SK-N-SH (cell line): ENCODE data around the gene DDR1. TPM values are rescaled to one million over a fixed set of nuclear protein-coding genes. Genes with fewer than 3 reads are reported as not detected.

Source experiments
- CTCF ChIA-PET: fragments of 300-600, 350-600 bp; formaldehyde crosslinking; extraction: SDS; loops from one replicate; lab custom pipeline; 2021; lab: Yijun Ruan, JAX
- POLR2A ChIA-PET: fragments of 350-600 bp; sonication (Branson Sonifier 250); formaldehyde crosslinking; extraction: SDS; loops from one replicate; lab custom pipeline; 2020; ENCODE audit warnings: antibody characterized with exemption, inconsistent platforms; lab: Yijun Ruan, JAX
- DNase-seq: peaks from one replicate; pipeline ENCODE4 v3.0.0; 2012
- H2AFZ ChIP-seq: fragments of 200-600 bp; sonication (generic); 2 replicates; pipeline ENCODE4 v1.8.1; 2016; ENCODE audit warnings: antibody characterized with exemption, mild to moderate bottlenecking, low read depth
- H3F3A ChIP-seq: fragments of 200-600 bp; sonication (generic); replicated peaks from 2 replicates; pipeline ENCODE3; 2016; ENCODE audit warnings: antibody characterized with exemption, mild to moderate bottlenecking; ENCODE audit not compliant: insufficient read depth
- H3K27ac ChIP-seq, 2 experiments: fragments of 200-500 bp in 1 of 2; fragments of 200-600 bp in 1 of 2; sonication (Bioruptor generic) in 1 of 2; sonication (generic), shearing (Covaris generic) in 1 of 2; 2 replicates each; pipeline versions ENCODE4 v1.5.1 to v1.6.1; 2014 to 2016; ENCODE audit warnings: low read depth in 2 of 2, inconsistent platforms in 1 of 2, low read length in 1 of 2, mild to moderate bottlenecking in 1 of 2, mixed read lengths in 1 of 2
- H3K27me3 ChIP-seq: fragments of 200-600 bp; sonication (generic), shearing (Covaris generic); 2 replicates; pipeline ENCODE4 v1.6.1; 2016; ENCODE audit warnings: mixed run types; ENCODE audit not compliant: insufficient read depth
- H3K36me3 ChIP-seq, 2 experiments: fragments of 200-500 bp in 1 of 2; fragments of 200-600 bp in 1 of 2; sonication (Bioruptor generic) in 1 of 2; sonication (generic) in 1 of 2; replicated peaks in 1 of 2; 2 replicates each; pipeline versions ENCODE3 to v1.5.1; 2014 to 2016; ENCODE audit warnings: low read length in 1 of 2, mild to moderate bottlenecking in 1 of 2; ENCODE audit not compliant: insufficient read depth in 2 of 2, control insufficient read depth in 1 of 2
- H3K4me1 ChIP-seq, 2 experiments: fragments of 200-500 bp in 1 of 2; fragments of 200-600 bp in 1 of 2; sonication (Bioruptor generic) in 1 of 2; sonication (generic), shearing (Covaris generic) in 1 of 2; 2 replicates each; pipeline versions ENCODE4 v1.5.1 to v1.6.1; 2014 to 2016; ENCODE audit warnings: low read depth in 1 of 2, low read length in 1 of 2, mixed run types in 1 of 2; ENCODE audit not compliant: insufficient read depth in 2 of 2, control insufficient read depth in 1 of 2
- H3K4me2 ChIP-seq: fragments of 200-600 bp; sonication (generic), shearing (Covaris generic); 2 replicates; pipeline ENCODE4 v1.6.1; 2017; ENCODE audit warnings: mixed run types
- H3K4me3 ChIP-seq, 2 experiments: fragments of 200-500 bp in 1 of 2; fragments of 200-600 bp in 1 of 2; sonication (Bioruptor generic) in 1 of 2; sonication (generic), shearing (Covaris generic) in 1 of 2; 2 replicates each; pipeline versions ENCODE4 v1.5.1 to v1.8.1; 2014 to 2016; ENCODE audit warnings: low read depth in 2 of 2, inconsistent platforms in 1 of 2, low read length in 1 of 2, mild to moderate bottlenecking in 1 of 2, mixed read lengths in 1 of 2, moderate library complexity in 1 of 2
- H3K79me2 ChIP-seq: fragments of 200-600 bp; sonication (generic); 2 replicates; pipeline ENCODE4 v1.8.1; 2017; ENCODE audit warnings: mild to moderate bottlenecking; ENCODE audit not compliant: insufficient read depth
- H3K9ac ChIP-seq: fragments of 200-600 bp; sonication (generic); 2 replicates; pipeline ENCODE4 v1.6.1; 2017; ENCODE audit warnings: mixed run types
- H3K9me2 ChIP-seq: fragments of 200-600 bp; sonication (generic); 2 replicates; pipeline ENCODE4 v1.6.1; 2017; ENCODE audit warnings: mixed run types
- H3K9me3 ChIP-seq: fragments of 200-600 bp; sonication (generic); 2 replicates; pipeline ENCODE4 v1.6.1; 2017; ENCODE audit warnings: mixed run types, mild to moderate bottlenecking, moderate library complexity
- H4K20me1 ChIP-seq: fragments of 200-600 bp; sonication (generic); 2 replicates; pipeline ENCODE4 v1.6.1; 2017; ENCODE audit warnings: mild to moderate bottlenecking, mixed run types; ENCODE audit not compliant: insufficient read depth
- CHD2 ChIP-seq: fragments of 150-350 bp; IDR thresholded peaks from 2 replicates; pipeline ENCODE4 v1.6.1; 2018; ENCODE audit warnings: low read length; ENCODE audit not compliant: partially characterized antibody
- EZH2phosphoT487 ChIP-seq: fragments of 200-600 bp; sonication (generic); IDR thresholded peaks from 2 replicates; pipeline ENCODE4 v1.6.1; 2017; ENCODE audit warnings: low read depth, mixed run types, mild to moderate bottlenecking, antibody characterized with exemption, moderate library complexity, borderline replicate concordance
- FOSL2 ChIP-seq: IDR thresholded peaks from 2 replicates; pipeline ENCODE4 v1.4.0; 2012; ENCODE audit warnings: low read depth, mild to moderate bottlenecking, moderate library complexity, borderline replicate concordance
- MEF2A ChIP-seq: IDR thresholded peaks from 2 replicates; pipeline ENCODE4 v1.4.0; 2012; ENCODE audit warnings: low read depth, borderline replicate concordance
- NFIC ChIP-seq: IDR thresholded peaks from 2 replicates; pipeline ENCODE4 v1.4.0; 2012; ENCODE audit warnings: borderline replicate concordance
- POLR2AphosphoS5 ChIP-seq: IDR thresholded peaks from 2 replicates; pipeline ENCODE4 v1.6.1; 2012; ENCODE audit warnings: low read depth, low read length
- RAD21 ChIP-seq: IDR thresholded peaks from 2 replicates; pipeline ENCODE4 v1.6.1; 2012; ENCODE audit warnings: mild to moderate bottlenecking, low read length
- RFX5 ChIP-seq: IDR thresholded peaks from 2 replicates; pipeline ENCODE4 v1.6.1; 2012; ENCODE audit warnings: mild to moderate bottlenecking, improper control_type of control experiment, low read length
- RXRA ChIP-seq: IDR thresholded peaks from 2 replicates; pipeline ENCODE4 v1.4.0; 2012; ENCODE audit warnings: low read depth, mild to moderate bottlenecking, borderline replicate concordance
- SIN3A ChIP-seq: IDR thresholded peaks from 2 replicates; pipeline ENCODE4 v1.6.1; 2012; ENCODE audit warnings: low read depth, mild to moderate bottlenecking, low read length, moderate library complexity, borderline replicate concordance
- SMC3 ChIP-seq: IDR thresholded peaks from 2 replicates; pipeline ENCODE4 v1.6.1; 2012; ENCODE audit warnings: low read depth, low read length, improper control_type of control experiment
- TAF1 ChIP-seq: IDR thresholded peaks from 2 replicates; pipeline ENCODE4 v1.6.1; 2012; ENCODE audit warnings: low read depth, mild to moderate bottlenecking, low read length, moderate library complexity, borderline replicate concordance
- TCF12 ChIP-seq: IDR thresholded peaks from 2 replicates; pipeline ENCODE4 v1.4.0; 2012
- TEAD4 ChIP-seq: IDR thresholded peaks from 2 replicates; pipeline ENCODE4 v1.4.0; 2012; ENCODE audit warnings: mild to moderate bottlenecking, borderline replicate concordance; ENCODE audit not compliant: insufficient read depth
- WGBS: methylation state at CpG from one replicate; pipeline ENCODE4 v1.1.6; 2017; ENCODE audit warnings: low lambda C conversion rate; 5-methylcytosine and 5-hydroxymethylcytosine counted together
- polyA plus RNA-seq, 3 experiments: library from polyadenylated mRNA; depleted of rRNA; stranded (reverse); fragments of >200 nt; gene quantifications; 2 replicates each; pipeline ENCODE4 v1.2.3, GENCODE V29; 2012
- TF ChIP-seq, protein P1 (sequence below): IDR thresholded peaks from 2 replicates; pipeline ENCODE4 v1.4.0; 2012; ENCODE audit warnings: low read depth, borderline replicate concordance
- TF ChIP-seq, protein P2 (sequence below): IDR thresholded peaks from 2 replicates; pipeline ENCODE4 v1.6.1; 2012; ENCODE audit warnings: mild to moderate bottlenecking, low read depth, low read length, moderate library complexity

DDR1 gene
- polyA plus RNA-seq, 1 of the 3 experiments (the other 2 are of a cell fraction), result 52.8 TPM

DNA sequence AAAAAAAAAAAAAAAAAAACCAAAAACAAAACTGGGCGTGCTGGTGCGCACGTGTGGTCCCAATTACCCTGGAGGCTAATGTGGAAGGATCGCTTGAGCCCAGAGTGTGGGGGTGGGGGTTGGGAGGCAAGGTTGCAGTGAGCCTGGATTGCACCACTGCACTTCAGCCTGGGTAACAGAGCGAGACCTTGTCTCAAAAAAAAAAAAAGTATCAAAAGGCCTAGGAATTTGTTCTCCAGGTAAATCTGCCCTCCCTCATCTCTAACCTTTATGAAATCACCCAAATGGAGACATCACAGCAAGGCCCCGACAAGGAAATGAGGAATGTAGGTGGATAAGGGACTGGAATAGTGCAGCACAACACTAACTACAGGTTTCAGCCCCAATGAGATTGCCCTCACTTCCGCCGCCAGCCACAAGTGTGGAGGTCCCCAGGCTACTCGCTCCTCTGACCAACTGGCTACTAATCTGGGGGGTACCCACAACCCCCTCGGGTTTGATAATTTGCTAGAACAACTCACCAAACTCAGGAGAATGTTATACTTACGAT, 36.8 kb upstream of the DDR1 start:
- no peak overlapping the region for H3K4me2 ChIP-seq
- H4K20me1 ChIP-seq, result no peaks in the 10 kb centered on the region
- no peak overlapping the region for H3K9ac ChIP-seq
- TF ChIP-seq FOSL2 (no peak), SIN3A (no peak), RXRA (no peak), TAF1 (no peak), RFX5 (no peak), CHD2 (no peak), TEAD4 (no peak), TCF12 (no peak), RAD21 (no peak), POLR2AphosphoS5 (no peak), NFIC (no peak), EZH2phosphoT487 (no peak), MEF2A (no peak), SMC3 (no peak)
- TF ChIP-seq, protein P1, sequence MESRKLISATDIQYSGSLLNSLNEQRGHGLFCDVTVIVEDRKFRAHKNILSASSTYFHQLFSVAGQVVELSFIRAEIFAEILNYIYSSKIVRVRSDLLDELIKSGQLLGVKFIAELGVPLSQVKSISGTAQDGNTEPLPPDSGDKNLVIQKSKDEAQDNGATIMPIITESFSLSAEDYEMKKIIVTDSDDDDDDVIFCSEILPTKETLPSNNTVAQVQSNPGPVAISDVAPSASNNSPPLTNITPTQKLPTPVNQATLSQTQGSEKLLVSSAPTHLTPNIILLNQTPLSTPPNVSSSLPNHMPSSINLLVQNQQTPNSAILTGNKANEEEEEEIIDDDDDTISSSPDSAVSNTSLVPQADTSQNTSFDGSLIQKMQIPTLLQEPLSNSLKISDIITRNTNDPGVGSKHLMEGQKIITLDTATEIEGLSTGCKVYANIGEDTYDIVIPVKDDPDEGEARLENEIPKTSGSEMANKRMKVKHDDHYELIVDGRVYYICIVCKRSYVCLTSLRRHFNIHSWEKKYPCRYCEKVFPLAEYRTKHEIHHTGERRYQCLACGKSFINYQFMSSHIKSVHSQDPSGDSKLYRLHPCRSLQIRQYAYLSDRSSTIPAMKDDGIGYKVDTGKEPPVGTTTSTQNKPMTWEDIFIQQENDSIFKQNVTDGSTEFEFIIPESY, result no peak
- TF ChIP-seq, protein P2, sequence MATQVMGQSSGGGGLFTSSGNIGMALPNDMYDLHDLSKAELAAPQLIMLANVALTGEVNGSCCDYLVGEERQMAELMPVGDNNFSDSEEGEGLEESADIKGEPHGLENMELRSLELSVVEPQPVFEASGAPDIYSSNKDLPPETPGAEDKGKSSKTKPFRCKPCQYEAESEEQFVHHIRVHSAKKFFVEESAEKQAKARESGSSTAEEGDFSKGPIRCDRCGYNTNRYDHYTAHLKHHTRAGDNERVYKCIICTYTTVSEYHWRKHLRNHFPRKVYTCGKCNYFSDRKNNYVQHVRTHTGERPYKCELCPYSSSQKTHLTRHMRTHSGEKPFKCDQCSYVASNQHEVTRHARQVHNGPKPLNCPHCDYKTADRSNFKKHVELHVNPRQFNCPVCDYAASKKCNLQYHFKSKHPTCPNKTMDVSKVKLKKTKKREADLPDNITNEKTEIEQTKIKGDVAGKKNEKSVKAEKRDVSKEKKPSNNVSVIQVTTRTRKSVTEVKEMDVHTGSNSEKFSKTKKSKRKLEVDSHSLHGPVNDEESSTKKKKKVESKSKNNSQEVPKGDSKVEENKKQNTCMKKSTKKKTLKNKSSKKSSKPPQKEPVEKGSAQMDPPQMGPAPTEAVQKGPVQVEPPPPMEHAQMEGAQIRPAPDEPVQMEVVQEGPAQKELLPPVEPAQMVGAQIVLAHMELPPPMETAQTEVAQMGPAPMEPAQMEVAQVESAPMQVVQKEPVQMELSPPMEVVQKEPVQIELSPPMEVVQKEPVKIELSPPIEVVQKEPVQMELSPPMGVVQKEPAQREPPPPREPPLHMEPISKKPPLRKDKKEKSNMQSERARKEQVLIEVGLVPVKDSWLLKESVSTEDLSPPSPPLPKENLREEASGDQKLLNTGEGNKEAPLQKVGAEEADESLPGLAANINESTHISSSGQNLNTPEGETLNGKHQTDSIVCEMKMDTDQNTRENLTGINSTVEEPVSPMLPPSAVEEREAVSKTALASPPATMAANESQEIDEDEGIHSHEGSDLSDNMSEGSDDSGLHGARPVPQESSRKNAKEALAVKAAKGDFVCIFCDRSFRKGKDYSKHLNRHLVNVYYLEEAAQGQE, result no peak
- CTCF ChIA-PET, result interaction anchor here (1.0 kb wide), 1 partner anchor 19 kb away, joined by 3 read pairs; no protein-coding TSS in a partner anchor
- 71% methylated on average over 11 of the region's 11 CpGs for WGBS
- H3K4me1 ChIP-seq, result peaks cover 2 to 9% of the 10 kb centered on the region in 2 experiments; a peak in 3 of 4 replicates
- no peaks in the 10 kb centered on the region for H3F3A ChIP-seq
- POLR2A ChIA-PET, result no interaction called here
- no peak overlapping the region for H2AFZ ChIP-seq
- H3K4me3 ChIP-seq, result no peak overlapping the region
- H3K36me3 ChIP-seq, result no peaks in the 10 kb centered on the region
- DNase-seq, result no peak
- H3K9me3 ChIP-seq, result no peaks in the 10 kb centered on the region
- H3K27ac ChIP-seq, result no peak overlapping the region
- H3K9me2 ChIP-seq, result no peaks in the 10 kb centered on the region
- H3K27me3 ChIP-seq, result no peaks in the 10 kb centered on the region
- H3K79me2 ChIP-seq, result no peaks in the 10 kb centered on the region
